NCI-H2081 treated with DMSO at 0.1 percent for 48 hours (cell line): ENCODE results near the gene ANO6.
"Not testable (repeated sequence)": the region's sequence is repeated elsewhere in the genome, so short reads cannot be mapped to it uniquely, and the experiment has no call there.

Experiments
- DNase-seq: peaks from one replicate; lab custom pipeline; 2025; lab: John Stamatoyannopoulos, UW

Gene ANO6

GRCh38 chr12:45312012-45312411, 96.1 kb downstream of the ANO6 start:
- no peak for DNase-seq

GRCh38 chr12:45314770-45315169, 98.9 kb downstream of the ANO6 start:
- no peak for DNase-seq

- DNase-seq, result no peak
Observed at GRCh38 chr12:45315462-45315861, 99.6 kb downstream of the ANO6 start.

- not testable (repeated sequence) for DNase-seq
Observed at GRCh38 chr12:45317261-45317660, 101.4 kb downstream of the ANO6 start.

GRCh38 chr12:45322810-45323209, 106.9 kb downstream of the ANO6 start:
- no peak for DNase-seq

- DNase-seq, result no peak
Observed at GRCh38 chr12:45324391-45324790, 108.5 kb downstream of the ANO6 start.

- no peak for DNase-seq
Observed at GRCh38 chr12:45326358-45326975, 110.6 kb downstream of the ANO6 start.

GRCh38 chr12:45327823-45328383, 112.0 kb downstream of the ANO6 start:
- no peak for DNase-seq

GRCh38 chr12:45329238-45329637, 113.3 kb downstream of the ANO6 start:
- no peak for DNase-seq

- DNase-seq, result no peak
Observed at GRCh38 chr12:45329702-45330101, 113.8 kb downstream of the ANO6 start.

- no peak for DNase-seq
Observed at GRCh38 chr12:45331552-45331951, 115.7 kb downstream of the ANO6 start.

- no peak for DNase-seq
Observed at GRCh38 chr12:45334396-45334795, 118.5 kb downstream of the ANO6 start.

- DNase-seq, result no peak
Observed at GRCh38 chr12:45336331-45336730, 120.4 kb downstream of the ANO6 start.

- no peak for DNase-seq
Observed at GRCh38 chr12:45336762-45337596, 121.1 kb downstream of the ANO6 start.

GRCh38 chr12:45337835-45338234, 121.9 kb downstream of the ANO6 start:
- DNase-seq, result no peak

GRCh38 chr12:45338272-45338671, 122.4 kb downstream of the ANO6 start:
- no peak for DNase-seq

GRCh38 chr12:45339035-45339434, 123.1 kb downstream of the ANO6 start:
- DNase-seq, result no peak

GRCh38 chr12:45342171-45342570, 126.3 kb downstream of the ANO6 start:
- DNase-seq, result no peak

GRCh38 chr12:45342848-45343247, 127.0 kb downstream of the ANO6 start:
- no peak for DNase-seq

- DNase-seq, result no peak
Observed at GRCh38 chr12:45343269-45344051, 127.6 kb downstream of the ANO6 start.

GRCh38 chr12:45348311-45348710, 132.4 kb downstream of the ANO6 start:
- DNase-seq, result no peak

GRCh38 chr12:45348986-45349385, 133.1 kb downstream of the ANO6 start:
- DNase-seq, result no peak
